Measurements from ENCODE around the gene NDUFB10.

Gene NDUFB10

GRCh38 chr16:1912215-1912543 is 47.2 kb upstream of the NDUFB10 start:
- no peak overlapping the region for H3K4me3 ChIP-seq (ENCODE audit: low read depth, low read length, poor library complexity, severe bottlenecking)
- no peaks in the 10 kb centered on the region for H3K9me3 ChIP-seq (ENCODE audit: low read length)
- H3F3A ChIP-seq (ENCODE audit: insufficient read depth, low read length), result no peaks in the 10 kb centered on the region
- peaks cover 3% of the 10 kb centered on the region; the same call in 1 of the 2 replicates for H3K27me3 ChIP-seq (ENCODE audit: insufficient read depth, low read length)
- H3K9ac ChIP-seq (ENCODE audit: low read length), result no peak overlapping the region
- H3K79me2 ChIP-seq (ENCODE audit: insufficient read depth, low read length), result no peaks in the 10 kb centered on the region
- no peaks in the 10 kb centered on the region for H3K4me1 ChIP-seq (ENCODE audit: insufficient read depth, low read length, severe bottlenecking)
- H4K20me1 ChIP-seq (ENCODE audit: insufficient read depth, low read length), result no peaks in the 10 kb centered on the region
- no peaks in the 10 kb centered on the region for H3K36me3 ChIP-seq (ENCODE audit: insufficient read depth, low read length)
- no peaks in the 10 kb centered on the region for H3K9me2 ChIP-seq (ENCODE audit: low read depth, low read length)
- no peak overlapping the region for H2AFZ ChIP-seq (ENCODE audit: low read length)
- no peak for TF ChIP-seq EZH2 (IDR thresholded peaks at IDR 0.05; ENCODE audit: borderline replicate concordance, low read length)
- TF ChIP-seq CTCF (IDR thresholded peaks at IDR 0.05; ENCODE audit: low read length), result no peak
- no peak overlapping the region for H3K27ac ChIP-seq (ENCODE audit: low read depth, low read length, poor library complexity, severe bottlenecking)
- H3K4me2 ChIP-seq (ENCODE audit: low read length), result no peak overlapping the region

GRCh38 chr16:1913327-1914083 is 45.8 kb upstream of the NDUFB10 start:
- H4K20me1 ChIP-seq (ENCODE audit: insufficient read depth, low read length), result no peaks in the 10 kb centered on the region

GRCh38 chr16:1914084-1914608 is 45.2 kb upstream of the NDUFB10 start:
- Histone ChIP-seq H3K27me3 (ENCODE audit: insufficient read depth, low read length) (peaks cover 3% of the 10 kb centered on the region; the same call in 1 of the 2 replicates), H3K27ac (ENCODE audit: low read depth, low read length, poor library complexity, severe bottlenecking) (no peak overlapping the region), H3F3A (ENCODE audit: insufficient read depth, low read length) (no peaks in the 10 kb centered on the region), H2AFZ (ENCODE audit: low read length) (no peak overlapping the region), H3K9me2 (ENCODE audit: low read depth, low read length) (no peaks in the 10 kb centered on the region), H3K79me2 (ENCODE audit: insufficient read depth, low read length) (no peaks in the 10 kb centered on the region), H3K9me3 (ENCODE audit: low read length) (no peaks in the 10 kb centered on the region), H3K36me3 (ENCODE audit: insufficient read depth, low read length) (no peaks in the 10 kb centered on the region), H3K9ac (ENCODE audit: low read length) (no peak overlapping the region), H3K4me2 (ENCODE audit: low read length) (no peak overlapping the region), H4K20me1 (ENCODE audit: insufficient read depth, low read length) (no peaks in the 10 kb centered on the region), H3K4me1 (ENCODE audit: insufficient read depth, low read length, severe bottlenecking) (no peaks in the 10 kb centered on the region), H3K4me3 (ENCODE audit: low read depth, low read length, poor library complexity, severe bottlenecking) (no peak overlapping the region)
- TF ChIP-seq EZH2 (IDR thresholded peaks at IDR 0.05; ENCODE audit: borderline replicate concordance, low read length), result no peak
- TF ChIP-seq CTCF (IDR thresholded peaks at IDR 0.05; ENCODE audit: low read length), result no peak

More at GRCh38 chr16:1913327-1914083, 45.8 kb upstream of the NDUFB10 start:
- no peaks in the 10 kb centered on the region for H3F3A ChIP-seq (ENCODE audit: insufficient read depth, low read length)
- H2AFZ ChIP-seq (ENCODE audit: low read length), result no peak overlapping the region
- no peaks in the 10 kb centered on the region for H3K4me1 ChIP-seq (ENCODE audit: insufficient read depth, low read length, severe bottlenecking)
- no peaks in the 10 kb centered on the region for H3K79me2 ChIP-seq (ENCODE audit: insufficient read depth, low read length)
- TF ChIP-seq CTCF (IDR thresholded peaks at IDR 0.05; ENCODE audit: low read length) (no peak), EZH2 (IDR thresholded peaks at IDR 0.05; ENCODE audit: borderline replicate concordance, low read length) (no peak)
- H3K9me2 ChIP-seq (ENCODE audit: low read depth, low read length), result no peaks in the 10 kb centered on the region
- no peak overlapping the region for H3K27ac ChIP-seq (ENCODE audit: low read depth, low read length, poor library complexity, severe bottlenecking)
- no peaks in the 10 kb centered on the region for H3K9me3 ChIP-seq (ENCODE audit: low read length)
- H3K27me3 ChIP-seq (ENCODE audit: insufficient read depth, low read length), result peaks cover 3% of the 10 kb centered on the region; the same call in 1 of the 2 replicates
- H3K4me3 ChIP-seq (ENCODE audit: low read depth, low read length, poor library complexity, severe bottlenecking), result no peak overlapping the region
- H3K4me2 ChIP-seq (ENCODE audit: low read length), result no peak overlapping the region
- no peaks in the 10 kb centered on the region for H3K36me3 ChIP-seq (ENCODE audit: insufficient read depth, low read length)
- no peak overlapping the region for H3K9ac ChIP-seq (ENCODE audit: low read length)
